HTERT RPE-1 (cell line): Measurements from ENCODE around the gene YRDC.
"Not testable (repeated sequence)": the region's sequence is repeated elsewhere in the genome, so short reads cannot be mapped to it uniquely, and the experiment has no call there.

Source experiments
- in situ Hi-C: fragments of 300-500 bp; cut with MboI; formaldehyde crosslinking; loops from 4 replicates; pipeline ENCODE4 v1.14.3; 2020; ENCODE audit warnings: low sequenced_read_pairs

YRDC gene

DNA sequence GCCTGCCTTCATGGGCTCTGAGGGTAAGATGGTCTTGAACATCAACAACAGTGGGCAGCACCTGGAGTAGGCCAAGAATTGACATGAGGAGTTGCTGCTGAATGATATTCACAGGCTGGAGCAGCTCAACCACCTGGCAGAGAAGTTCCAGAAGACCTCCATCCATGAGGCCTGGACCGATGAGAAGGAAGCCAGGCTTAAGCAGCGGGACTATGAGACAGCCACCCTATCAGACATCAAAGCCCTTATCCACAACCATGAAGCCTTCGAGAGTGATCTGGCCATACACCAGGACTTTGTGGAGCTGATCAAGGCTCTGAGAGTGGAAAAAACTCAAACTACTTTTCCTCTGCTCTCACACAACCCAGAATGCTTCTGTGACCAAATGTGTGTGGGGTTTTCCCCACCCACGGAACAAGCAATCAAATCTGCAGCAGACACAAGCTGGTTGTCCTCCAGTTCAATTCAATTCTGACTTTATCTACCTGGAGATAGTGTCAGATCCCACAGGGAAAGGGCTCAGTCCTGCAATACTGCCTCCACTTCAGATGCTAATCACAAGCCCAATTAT is 31.0 kb downstream of the YRDC start:
- in situ Hi-C loops = no loop called here

DNA sequence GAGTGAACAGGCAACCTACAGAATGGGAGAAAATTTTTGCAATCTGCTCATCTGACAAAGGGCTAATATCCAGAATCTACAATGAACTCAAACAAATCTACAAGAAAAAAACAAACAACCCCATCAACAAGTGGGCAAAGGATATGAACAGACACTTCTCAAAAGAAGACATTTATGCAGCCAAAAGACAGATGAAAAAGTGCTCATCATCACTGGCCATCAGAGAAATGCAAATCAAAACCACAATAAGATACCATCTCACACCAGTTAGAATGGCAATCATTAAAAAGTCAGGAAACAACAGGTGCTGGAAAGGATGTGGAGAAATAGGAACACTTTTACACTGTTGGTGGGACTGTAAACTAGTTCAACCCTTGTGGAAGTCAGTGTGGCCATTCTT is 36.6 kb downstream of the YRDC start:
- in situ Hi-C loops = not testable (repeated sequence)

GRCh38 chr1:37767488-37767887 is 40.5 kb downstream of the YRDC start:
- in situ Hi-C loops = no loop called here

DNA sequence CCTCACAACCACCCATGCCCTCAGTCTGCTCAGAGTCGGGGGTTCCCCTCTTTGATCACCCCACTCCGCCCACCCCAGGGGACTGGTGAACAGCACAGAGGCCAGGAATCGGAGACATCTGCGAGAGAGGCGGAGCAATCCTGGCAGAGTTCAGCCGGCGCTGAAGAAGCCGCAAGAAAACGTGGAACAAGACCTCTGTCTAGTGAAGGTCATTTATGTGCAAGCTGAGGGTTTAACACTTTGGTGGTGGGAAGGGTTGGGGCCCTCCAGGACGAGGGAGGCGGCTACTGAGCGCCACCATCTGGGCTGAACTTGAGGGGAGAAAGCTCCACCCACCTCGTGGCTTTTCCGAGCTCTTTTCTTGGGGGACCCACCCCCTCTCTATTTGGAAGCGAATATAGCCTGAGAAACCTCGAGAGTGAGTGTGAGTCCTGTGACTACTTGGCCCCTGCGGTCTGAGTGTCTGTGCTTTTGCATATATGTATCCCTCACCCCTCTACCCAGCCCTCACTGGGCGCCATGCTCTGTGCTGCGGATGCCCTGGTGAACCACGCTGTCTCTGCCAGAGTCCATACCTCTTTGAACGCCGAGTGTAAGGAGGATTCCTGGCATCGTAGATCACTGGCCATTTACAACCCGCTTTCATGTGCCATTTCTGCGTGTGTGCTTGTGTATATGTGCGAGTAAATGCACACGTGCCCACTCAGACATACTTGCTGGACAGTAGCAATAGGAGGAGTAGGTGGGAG is 41.9 kb downstream of the YRDC start:
- in situ Hi-C loops = no loop called here

DNA sequence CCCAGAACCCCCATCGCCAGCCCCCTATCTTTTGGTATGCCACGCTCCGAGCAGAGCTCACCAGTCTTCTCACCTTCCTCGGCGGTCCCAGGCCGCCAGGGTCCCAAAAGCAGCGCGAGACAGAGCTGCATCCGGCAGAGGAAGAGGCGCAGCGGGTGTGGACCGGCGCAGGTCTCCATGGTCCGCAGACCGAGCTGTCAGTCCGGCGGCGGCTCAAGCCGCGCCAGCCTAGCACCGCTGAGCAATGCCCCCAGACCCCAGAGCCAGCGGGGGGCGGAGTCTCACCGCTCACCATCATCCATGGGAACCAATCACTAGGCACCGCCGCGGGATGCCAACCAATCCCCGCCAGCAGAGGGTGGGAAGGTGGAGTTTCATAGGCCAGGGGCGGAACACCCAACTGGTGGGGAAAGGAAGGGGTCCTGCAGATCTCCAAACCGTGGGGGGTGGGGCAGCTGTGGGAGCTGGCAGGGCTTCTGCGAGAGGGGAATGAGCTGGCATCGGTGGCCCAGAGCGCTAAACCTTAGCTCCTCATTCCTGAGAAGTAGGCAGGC is 43.0 kb downstream of the YRDC start, which contains the start of gene EPHA10:
Gene EPHA10 (minus strand): TSS at position 233 of the 554 bp plus-strand sequence. CDS start 54 bp downstream, at position 179.
- in situ Hi-C loops = no loop called here

GRCh38 chr1:37764414-37764825 is 43.6 kb downstream of the YRDC start:
- in situ Hi-C loops = no loop called here

- in situ Hi-C loops = no loop called here
Observed at GRCh38 chr1:37763791-37764413, 44.1 kb downstream of the YRDC start.

- in situ Hi-C loops = no loop called here
Observed at GRCh38 chr1:37762516-37762915, 45.5 kb downstream of the YRDC start.

GRCh38 chr1:37761416-37762095 is 46.5 kb downstream of the YRDC start:
- in situ Hi-C loops = no loop called here

DNA sequence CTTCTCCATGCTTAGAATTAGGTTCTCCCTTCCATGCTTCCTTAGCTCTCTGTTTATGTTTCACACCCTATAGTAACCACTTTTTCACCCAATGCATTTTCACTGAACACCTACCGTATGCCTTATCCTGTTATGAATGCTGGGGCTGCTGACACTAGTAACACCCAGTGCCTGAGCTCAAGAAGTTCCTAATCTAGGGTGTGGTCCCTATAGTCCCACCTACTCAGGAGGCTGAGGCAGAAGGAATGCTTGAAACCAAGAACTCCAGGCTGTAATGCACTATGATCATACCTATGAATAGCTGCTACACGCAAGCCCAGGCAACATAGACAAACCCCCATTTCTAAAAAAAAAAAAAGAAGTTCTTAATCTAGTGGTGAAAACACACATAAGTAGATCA is 48.6 kb downstream of the YRDC start:
- in situ Hi-C loops = no loop called here

- in situ Hi-C loops = no loop called here
Observed at GRCh38 chr1:37755951-37756560, 52.0 kb downstream of the YRDC start.

DNA sequence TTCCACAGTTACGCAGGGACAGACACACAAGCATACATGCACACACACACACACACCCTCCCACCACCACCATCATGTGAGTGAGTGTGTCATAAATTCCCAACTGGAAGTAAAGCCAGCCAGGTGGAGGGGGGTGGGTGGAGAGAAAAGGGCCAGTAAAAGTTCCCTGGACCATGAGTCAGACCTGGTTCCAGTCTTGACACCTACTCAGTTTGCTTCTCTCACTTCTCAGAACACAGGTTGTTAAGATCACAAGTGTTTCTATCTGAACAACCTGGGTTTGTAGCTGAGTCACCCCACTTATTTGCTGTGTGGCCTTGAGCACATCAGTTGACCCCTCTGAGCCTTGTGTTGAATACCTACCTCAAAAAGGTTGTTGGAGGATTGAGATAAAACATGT is 52.7 kb downstream of the YRDC start:
- in situ Hi-C loops = no loop called here

GRCh38 chr1:37753473-37754321 is 54.3 kb downstream of the YRDC start:
- in situ Hi-C loops = no loop called here
